K562 (cell line): Measurements from ENCODE around the gene ROMO1. TPM values are rescaled to one million over a fixed set of nuclear protein-coding genes. Genes with fewer than 3 reads are reported as not detected.

Experiments
- AFF4 ChIP-seq: sonication (generic); formaldehyde crosslinking; IDR thresholded peaks from 2 replicates; pipeline ENCODE4 v1.8.0; 2023; ENCODE audit warnings: mild to moderate bottlenecking, missing genetic modification reagents
- CBFA2T2 ChIP-seq: fragments of 450-650 bp; conservative IDR thresholded peaks from 2 replicates; pipeline ENCODE4 v1.6.1; 2017; ENCODE audit warnings: mild to moderate bottlenecking
- CHCHD3 ChIP-seq: fragments of 250-450 bp; sonication (Bioruptor Pico); IDR thresholded peaks from 2 replicates; pipeline ENCODE4 v2.1.2; 2022; ENCODE audit warnings: mild to moderate bottlenecking
- DNMT1 ChIP-seq: fragments of 450-650 bp; IDR thresholded peaks from 2 replicates; pipeline ENCODE4 v1.6.1; 2016; ENCODE audit warnings: antibody characterized with exemption, mild to moderate bottlenecking
- FOXJ2 ChIP-seq: fragments of 200-800 bp; sonication (Bioruptor generic); IDR thresholded peaks from 2 replicates; pipeline ENCODE4 v1.6.1; 2016; ENCODE audit warnings: missing genetic modification characterization, missing compliant biosample characterization
- GABPA ChIP-seq: fragments of 200-800 bp; sonication (Bioruptor generic); conservative IDR thresholded peaks from 2 replicates; pipeline ENCODE4 v1.6.1; 2016; ENCODE audit warnings: low read depth, missing genetic modification characterization, missing compliant biosample characterization
- HDAC1 ChIP-seq, 2 experiments: fragments of 450-650 bp; IDR thresholded peaks; 2 replicates each; pipeline ENCODE4 v1.6.1; 2016 to 2017; ENCODE audit warnings: inconsistent platforms in 1 of 2, mild to moderate bottlenecking in 1 of 2, moderate library complexity in 1 of 2
- HES1 ChIP-seq: fragments of 450-650 bp; IDR thresholded peaks from 2 replicates; pipeline ENCODE4 v1.6.1; 2016; ENCODE audit warnings: low read depth, mild to moderate bottlenecking, moderate library complexity
- LCOR ChIP-seq: sonication (generic); formaldehyde crosslinking; IDR thresholded peaks from 2 replicates; pipeline ENCODE4 v1.8.0; 2022; ENCODE audit warnings: mild to moderate bottlenecking, missing genetic modification reagents
- NELFE ChIP-seq: IDR thresholded peaks from 2 replicates; pipeline ENCODE4 v1.6.1; 2011; ENCODE audit warnings: mild to moderate bottlenecking; ENCODE audit not compliant: insufficient read depth, insufficient read length
- NFE2 ChIP-seq: IDR thresholded peaks from 2 replicates; pipeline ENCODE4 v1.6.1; 2014; ENCODE audit warnings: antibody characterized with exemption, low read depth
- POLR2H ChIP-seq: IDR thresholded peaks from 2 replicates; pipeline ENCODE4 v1.6.1; 2016; ENCODE audit warnings: missing genetic modification characterization, low read depth, mild to moderate bottlenecking, control low read depth, missing compliant biosample characterization, moderate library complexity
- PPARD ChIP-seq: fragments of 250-450 bp; sonication (Bioruptor Pico); IDR thresholded peaks from 2 replicates; pipeline ENCODE4 v1.8.0; 2022; ENCODE audit warnings: inconsistent platforms, mild to moderate bottlenecking, moderate library complexity
- PREB ChIP-seq: sonication (generic); formaldehyde crosslinking; IDR thresholded peaks from 2 replicates; pipeline ENCODE4 v1.8.1; 2023; ENCODE audit warnings: mild to moderate bottlenecking, missing genetic modification reagents
- PRMT5 ChIP-seq: sonication (generic); formaldehyde crosslinking; IDR thresholded peaks from 2 replicates; pipeline ENCODE4 v1.5.0; 2020; ENCODE audit warnings: missing genetic modification reagents
- RBBP5 ChIP-seq: fragments of 200-600 bp; sonication (generic); IDR thresholded peaks from 2 replicates; pipeline ENCODE4 v1.6.1; 2012; ENCODE audit warnings: borderline replicate concordance, mild to moderate bottlenecking, low read length, control low read depth, inconsistent platforms; ENCODE audit not compliant: insufficient read depth, poor library complexity, severe bottlenecking
- SAFB ChIP-seq: fragments of 200-400 bp; formaldehyde crosslinking; IDR thresholded peaks from 2 replicates; pipeline ENCODE4 v1.6.1; 2017; ENCODE audit warnings: low read depth, low read length, borderline replicate concordance
- SMARCE1 ChIP-seq: fragments of 450-650 bp; IDR thresholded peaks from 2 replicates; pipeline ENCODE4 v1.7.1; 2016; ENCODE audit warnings: mild to moderate bottlenecking
- TCFL5 ChIP-seq: fragments of 250-450 bp; sonication (Bioruptor Pico); conservative IDR thresholded peaks from 2 replicates; pipeline ENCODE4 v1.6.1; 2021; ENCODE audit warnings: mild to moderate bottlenecking, moderate library complexity, matching md5 sums
- USF1 ChIP-seq: sonication (generic); formaldehyde crosslinking; IDR thresholded peaks from 2 replicates; pipeline ENCODE4 v1.9.0; 2022; ENCODE audit warnings: mild to moderate bottlenecking, missing genetic modification reagents
- ZBED1 ChIP-seq: IDR thresholded peaks from 2 replicates; pipeline ENCODE4 v1.6.1; 2014
- ZNF197 ChIP-seq: fragments of 200-800 bp; sonication (Bioruptor generic); IDR thresholded peaks from 2 replicates; pipeline ENCODE4 v1.6.1; 2016; ENCODE audit warnings: low read depth, missing genetic modification characterization, missing compliant biosample characterization
- ZNF324 ChIP-seq: fragments of 250-450 bp; sonication (Bioruptor Pico); IDR thresholded peaks from 2 replicates; pipeline ENCODE4 v1.4.0; 2020; ENCODE audit warnings: mild to moderate bottlenecking
- polyA plus RNA-seq, 8 experiments: library from polyadenylated mRNA; depleted of rRNA in 4 of 8; stranded (reverse) in 5 of 8; unstranded in 3 of 8; fragments of >200 nt; fragmentation: Nextera tagmentation in 2 of 8; fragmentation: Illumina TruSeq in 1 of 8; extraction: Ambion mirVana in 2 of 8; extraction: Trizol in 1 of 8; gene quantifications; 2 replicates each; pipeline versions ENCODE4 v1.2.1 to v1.2.3, GENCODE V29; 2011 to 2014; ENCODE audit warnings: inconsistent platforms in 1 of 8, missing spikeins in 1 of 8
- total RNA-seq, 7 experiments: library from RNA; depleted of rRNA in 6 of 7; stranded (reverse); fragments of >200 nt in 6 of 7; fragmentation: Illumina TruSeq in 2 of 7; extraction: Trizol in 2 of 7; gene quantifications; 2 replicates each; pipeline versions ENCODE4 v1.2.1 to v1.2.3, GENCODE V29; 2011 to 2021; ENCODE audit warnings: low replicate concordance in 1 of 7

ROMO1 gene
- total and polyA plus RNA-seq, 9 of the 15 experiments (the other 6 are each of a cell fraction or from before 2014, with no cell fraction given): 31.8 to 741 (median 226) TPM

GRCh38 chr20:35741892-35742740 lies 42.9 kb downstream of the ROMO1 start, which contains the start of gene RBM39 (continued):
- TF ChIP-seq POLR2H (tag) (peak; percentile 97), PRMT5 (no peak), HES1 (no peak), RBBP5 (peak; percentile 91), ZBED1 (no peak), ZNF197 (CRISPR knock-in tag) (peak; percentile 51; the same call in 1 of the 2 replicates), NFE2 (no peak), PPARD (no peak), AFF4 (CRISPR knock-in tag) (no peak; the same call in none of the 2 replicates), CHCHD3 (CRISPR knock-in tag) (peak; percentile 88; the same call in 1 of the 2 replicates), DNMT1 (no peak), ZNF324 (CRISPR knock-in tag) (no peak), HDAC1 (IDR thresholded peaks at IDR 0.05) (peak in 1 of 2 experiments; percentile 14; a peak in 1 of 4 replicates), SAFB (no peak), USF1 (peak; percentile 66), FOXJ2 (tag) (peak; percentile 72), LCOR (CRISPR knock-in tag) (peak; percentile 64; the same call in 1 of the 2 replicates), TCFL5 (CRISPR knock-in tag) (no peak), NELFE (no peak), CBFA2T2 (no peak), SMARCE1 (no peak), GABPA (peak; percentile 53; the same call in 1 of the 2 replicates), PREB (CRISPR knock-in tag) (no peak; the same call in 1 of the 2 replicates)
